ENCODE data around the gene AADACL4.

The AADACL4 gene

DNA sequence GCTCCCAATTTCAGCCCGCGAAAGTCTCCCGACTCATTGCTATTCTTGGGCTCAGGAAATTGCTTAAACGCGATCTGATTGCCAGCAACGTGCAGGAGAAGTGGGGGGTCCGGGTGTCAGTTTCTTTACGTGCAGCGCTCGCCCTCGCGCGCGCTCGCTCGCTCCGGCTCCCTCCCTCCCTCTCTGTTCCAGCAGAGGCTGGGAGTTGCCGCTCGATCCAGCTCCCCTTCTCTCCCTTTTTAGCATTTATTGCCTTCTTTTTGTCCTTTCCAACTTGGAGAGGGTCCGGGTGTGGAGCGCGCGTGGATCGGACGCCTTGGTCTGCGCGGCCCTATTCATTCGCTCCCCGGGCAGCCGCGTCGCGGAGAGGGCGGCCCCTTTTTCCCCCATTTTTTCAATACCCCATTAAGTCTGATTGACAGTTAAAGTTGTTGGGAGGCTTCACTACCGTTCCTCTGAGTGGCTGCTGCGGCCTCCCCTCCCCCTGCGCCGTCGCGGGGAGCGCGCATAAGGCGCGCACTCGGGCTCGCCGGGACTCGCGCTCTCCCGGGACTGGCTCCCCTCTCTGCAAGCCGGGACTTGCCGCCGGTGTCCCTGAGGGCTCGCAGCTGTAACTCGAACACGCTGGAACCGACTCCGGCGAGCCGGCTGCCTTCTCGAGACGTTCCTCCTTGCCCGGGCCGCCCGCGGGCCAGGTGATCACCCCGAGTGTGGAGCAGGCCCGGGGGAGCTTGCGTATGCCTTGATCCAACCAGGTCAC lies 25.8 kb upstream of the AADACL4 start, which contains the start of gene DHRS3:
TSS of gene DHRS3 (minus strand) at position 310 of the 760 bp plus-strand sequence. CDS start 862 bp downstream, outside the sequence.
- Mint-ChIP-seq H3K4me3 (peak within 1 kb of the TSS; percentile 96), H3K27me3 (peaks cover 1% of the 10 kb centered on the region), H3K27ac (peak within 1 kb of the TSS; percentile 98), H3K36me3 (ENCODE audit: low read depth) (peaks cover 38% of the 10 kb centered on the region), H3K4me1 (peaks cover 69% of the 10 kb centered on the region), H3K9me3 (no peaks in the 10 kb centered on the region)
- ATAC-seq (peak; percentile 71), DNase-seq (peak; percentile 79)

DNA sequence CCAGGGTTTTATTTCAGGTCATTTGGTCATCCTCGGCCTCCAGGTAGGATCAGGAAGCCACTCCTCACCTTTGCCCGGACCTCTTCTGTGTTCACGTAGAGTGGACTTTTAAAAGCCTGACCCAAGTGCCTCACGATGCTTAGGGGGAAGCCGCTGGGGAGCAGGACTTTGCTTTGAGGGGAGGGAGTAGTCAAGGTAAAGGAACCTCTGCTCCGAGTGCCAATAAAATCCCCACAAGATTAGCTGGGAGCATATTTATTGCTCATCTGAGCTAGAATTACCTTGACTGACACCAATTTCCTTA lies 25.3 kb upstream of the AADACL4 start:
- H3K4me3 Mint-ChIP-seq = peak overlapping the region; percentile 96
- peaks cover 32% of the 10 kb centered on the region for H3K36me3 Mint-ChIP-seq (ENCODE audit: low read depth)
- peaks cover 1% of the 10 kb centered on the region for H3K27me3 Mint-ChIP-seq
- H3K9me3 Mint-ChIP-seq = no peaks in the 10 kb centered on the region
- ATAC-seq (no peak), DNase-seq (no peak)
- H3K27ac Mint-ChIP-seq = peak overlapping the region; percentile 98
- peaks cover 67% of the 10 kb centered on the region for H3K4me1 Mint-ChIP-seq

- H3K27me3 Mint-ChIP-seq = peaks cover 1% of the 10 kb centered on the region
- peak; percentile 76 for DNase-seq
- peaks cover 27% of the 10 kb centered on the region for H3K36me3 Mint-ChIP-seq (ENCODE audit: low read depth)
- peak overlapping the region; percentile 96 for H3K4me3 Mint-ChIP-seq
- H3K9me3 Mint-ChIP-seq = no peaks in the 10 kb centered on the region
- ATAC-seq = peak; percentile 51
- peaks cover 62% of the 10 kb centered on the region for H3K4me1 Mint-ChIP-seq
- H3K27ac Mint-ChIP-seq = peak overlapping the region; percentile 98
Measured at GRCh38 chr1:12618965-12619791, 24.7 kb upstream of the AADACL4 start.

DNA sequence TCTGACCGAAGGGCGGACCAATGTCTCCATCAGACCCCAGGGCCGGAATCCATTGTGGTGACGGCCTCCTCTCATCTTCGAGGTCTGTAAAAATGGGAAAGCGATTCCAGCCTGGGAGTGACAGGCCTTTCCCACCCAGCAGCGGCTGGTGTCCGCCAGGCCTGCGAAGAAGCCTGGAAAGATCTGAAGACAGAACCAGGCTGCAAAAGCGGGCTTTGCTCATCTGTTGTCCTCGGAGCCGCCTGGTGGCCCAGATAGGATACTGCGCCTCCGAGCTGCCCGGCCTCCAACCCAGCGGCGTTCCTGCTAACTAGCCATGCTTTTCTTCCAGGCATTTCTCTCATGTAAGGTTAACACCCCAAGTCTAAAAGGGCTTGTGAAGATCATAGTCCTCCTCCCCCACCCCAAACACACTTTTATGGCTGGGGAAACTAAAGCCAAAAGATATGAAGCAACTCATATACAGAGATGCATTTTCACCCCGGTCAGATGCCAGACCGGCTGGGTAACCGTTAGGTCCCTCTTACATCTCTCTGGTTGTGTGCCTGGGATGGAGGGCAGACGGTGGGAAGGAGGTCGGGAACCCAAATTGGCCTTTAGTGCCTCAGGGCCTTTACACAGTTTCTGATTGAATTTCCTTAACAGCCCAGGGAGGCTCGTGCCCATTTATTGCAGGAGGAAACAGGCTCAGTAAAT lies 23.9 kb upstream of the AADACL4 start:
- peak overlapping the region; percentile 96 for H3K4me3 Mint-ChIP-seq
- H3K27me3 Mint-ChIP-seq = peaks cover 1% of the 10 kb centered on the region
- peaks cover 55% of the 10 kb centered on the region for H3K4me1 Mint-ChIP-seq

DNA sequence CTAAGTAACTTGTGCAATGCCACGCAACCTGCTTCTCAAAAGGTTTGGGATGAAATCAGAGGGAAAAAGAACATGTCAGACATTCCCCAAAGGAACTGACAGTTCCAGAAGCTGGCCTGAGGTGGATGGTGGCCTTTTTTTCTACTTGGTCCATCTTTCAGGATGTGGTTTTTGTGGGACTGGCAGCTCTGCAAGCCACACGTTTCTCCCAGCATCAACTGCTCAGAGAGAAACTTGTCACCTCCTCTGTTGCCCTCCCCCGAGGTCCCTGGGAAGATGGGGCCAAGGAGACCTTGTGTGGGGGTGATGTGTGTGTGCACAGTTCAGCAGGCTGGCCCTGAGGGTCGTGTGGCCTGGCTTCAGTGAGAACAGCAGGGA lies 23.4 kb upstream of the AADACL4 start:
- peak overlapping the region; percentile 96 for H3K4me3 Mint-ChIP-seq
- DNase-seq = peak; percentile 63
- peak overlapping the region; percentile 98 for H3K27ac Mint-ChIP-seq

More for the DNA sequence above, 23.9 kb upstream of the AADACL4 start:
- Mint-ChIP-seq H3K27ac (peak overlapping the region; percentile 98), H3K36me3 (ENCODE audit: low read depth) (peaks cover 19% of the 10 kb centered on the region), H3K9me3 (no peaks in the 10 kb centered on the region)
- DNase-seq (peak; percentile 83), ATAC-seq (peak; percentile 33)

DNA sequence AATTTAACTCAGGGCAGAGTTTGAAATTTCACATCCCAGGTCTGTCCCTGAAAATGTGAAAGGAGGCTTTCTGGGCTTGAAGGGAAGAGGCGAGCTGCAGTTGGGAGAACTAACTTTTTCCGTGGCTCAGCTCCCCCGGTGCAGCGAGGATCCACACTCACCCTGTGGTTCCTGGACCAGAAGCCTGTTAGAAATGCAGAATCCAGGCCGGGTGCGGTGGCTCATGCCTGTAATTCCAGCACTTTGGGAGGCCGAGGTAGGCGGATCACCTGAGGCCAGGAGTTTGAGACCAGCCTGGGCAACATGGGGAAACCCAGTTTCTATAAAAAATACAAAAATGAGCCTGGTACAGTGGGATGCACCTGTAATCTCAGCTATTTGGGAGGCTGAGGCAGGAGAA lies 23.0 kb upstream of the AADACL4 start:
- peak overlapping the region; percentile 46 for H3K27ac Mint-ChIP-seq

More for the DNA sequence above, 23.4 kb upstream of the AADACL4 start:
- Mint-ChIP-seq H3K4me1 (peaks cover 50% of the 10 kb centered on the region), H3K9me3 (no peaks in the 10 kb centered on the region), H3K36me3 (ENCODE audit: low read depth) (peaks cover 14% of the 10 kb centered on the region), H3K27me3 (peaks cover 1% of the 10 kb centered on the region)
- peak; percentile 25 for ATAC-seq

GRCh38 chr1:12621346-12622335 lies 22.2 kb upstream of the AADACL4 start:
- DNase-seq = no peak

More for the DNA sequence above, 23.0 kb upstream of the AADACL4 start:
- peaks cover 1% of the 10 kb centered on the region for H3K27me3 Mint-ChIP-seq
- H3K4me3 Mint-ChIP-seq = peak overlapping the region; percentile 96
- H3K36me3 Mint-ChIP-seq (ENCODE audit: low read depth) = peaks cover 9% of the 10 kb centered on the region
- H3K9me3 Mint-ChIP-seq = no peaks in the 10 kb centered on the region
- DNase-seq (no peak), ATAC-seq (no peak)
- peaks cover 45% of the 10 kb centered on the region for H3K4me1 Mint-ChIP-seq

GRCh38 chr1:12622506-12622905 lies 21.4 kb upstream of the AADACL4 start:
- Mint-ChIP-seq H3K4me1 (peaks cover 40% of the 10 kb centered on the region), H3K4me3 (no peak overlapping the region), H3K27me3 (peaks cover 1% of the 10 kb centered on the region), H3K27ac (no peak overlapping the region), H3K36me3 (ENCODE audit: low read depth) (peaks cover 2% of the 10 kb centered on the region), H3K9me3 (no peaks in the 10 kb centered on the region)
- no peak for ATAC-seq
- no peak for DNase-seq

More at GRCh38 chr1:12621346-12622335, 22.2 kb upstream of the AADACL4 start:
- Mint-ChIP-seq H3K4me1 (peaks cover 43% of the 10 kb centered on the region), H3K4me3 (no peak overlapping the region), H3K27ac (no peak overlapping the region), H3K27me3 (peaks cover 1% of the 10 kb centered on the region), H3K9me3 (no peaks in the 10 kb centered on the region), H3K36me3 (ENCODE audit: low read depth) (peaks cover 4% of the 10 kb centered on the region)
- no peak for ATAC-seq

DNA sequence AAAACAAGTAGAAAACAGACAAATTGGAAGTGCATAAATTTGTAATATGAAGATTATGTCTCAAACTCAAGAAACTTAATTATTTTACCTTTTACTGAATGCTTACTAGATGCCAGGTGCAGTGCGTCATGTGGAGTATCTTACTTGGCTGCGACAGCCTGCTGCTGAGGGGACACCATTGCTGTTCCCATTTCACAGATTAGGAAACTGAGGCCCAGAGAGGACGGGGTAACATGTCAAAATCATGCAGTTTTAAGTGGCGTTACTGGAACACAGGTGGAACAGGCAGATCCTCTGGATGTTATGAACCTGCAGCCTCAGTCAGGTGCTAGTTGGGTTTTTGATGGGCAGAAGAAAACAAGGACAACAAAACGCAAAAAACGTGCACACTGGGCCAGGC lies 18.6 kb upstream of the AADACL4 start:
- no peak for DNase-seq
- Mint-ChIP-seq H3K9me3 (no peaks in the 10 kb centered on the region), H3K4me1 (peaks cover 21% of the 10 kb centered on the region), H3K27me3 (peaks cover 2% of the 10 kb centered on the region), H3K4me3 (no peak overlapping the region), H3K27ac (no peak overlapping the region), H3K36me3 (ENCODE audit: low read depth) (no peaks in the 10 kb centered on the region)
- ATAC-seq = no peak

DNA sequence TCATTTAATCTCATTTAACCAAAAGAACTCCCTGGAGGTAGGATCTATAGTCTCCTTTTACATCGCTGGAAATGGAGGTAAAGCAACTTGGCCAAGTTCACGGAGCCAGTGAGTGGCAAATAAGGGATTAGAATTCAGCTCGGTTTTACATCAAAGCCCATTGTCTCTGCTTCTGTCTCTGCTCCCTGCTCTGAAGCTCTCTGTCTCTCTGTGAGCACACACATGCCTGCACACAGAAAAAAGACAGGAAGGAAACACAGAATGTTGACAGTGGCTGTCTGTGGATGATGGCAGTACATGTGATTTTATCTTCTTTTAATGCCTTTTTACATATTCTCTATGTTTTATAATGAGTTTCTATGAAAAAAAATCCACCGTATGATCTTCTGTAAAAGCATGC lies 17.0 kb upstream of the AADACL4 start:
- Mint-ChIP-seq H3K9me3 (no peaks in the 10 kb centered on the region), H3K27me3 (peaks cover 2% of the 10 kb centered on the region), H3K4me1 (peaks cover 5% of the 10 kb centered on the region), H3K4me3 (no peak overlapping the region), H3K27ac (no peak overlapping the region), H3K36me3 (ENCODE audit: low read depth) (no peaks in the 10 kb centered on the region)
- DNase-seq (no peak), ATAC-seq (no peak)

- H3K9me3 Mint-ChIP-seq = no peaks in the 10 kb centered on the region
- H3K4me3 Mint-ChIP-seq = no peak overlapping the region
- ATAC-seq = no peak
Measured at GRCh38 chr1:12627296-12627695, 16.6 kb upstream of the AADACL4 start.

DNA sequence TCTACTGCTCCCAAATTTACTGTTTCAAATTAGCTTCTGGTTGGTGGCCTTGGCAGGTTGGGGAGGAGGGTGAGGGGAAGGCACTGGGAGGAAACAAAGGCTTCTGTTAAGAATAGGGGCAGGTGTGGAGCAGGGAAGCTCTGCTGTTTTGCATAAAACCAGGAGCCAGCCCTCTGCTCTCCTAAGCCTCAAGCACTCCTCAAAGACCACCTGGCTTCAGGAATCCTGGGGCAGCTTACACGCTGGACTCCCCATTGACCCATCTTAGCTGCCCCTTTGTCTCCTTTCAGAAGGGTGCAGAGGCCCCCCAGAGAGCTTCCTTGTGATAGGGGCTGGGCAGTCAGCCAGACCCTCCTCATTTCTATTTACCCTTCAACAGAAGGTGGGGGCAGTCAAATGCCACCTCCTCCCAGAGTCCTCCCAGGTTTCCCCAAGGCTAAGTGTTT lies 14.4 kb upstream of the AADACL4 start:
- Mint-ChIP-seq H3K27ac (no peak overlapping the region), H3K4me1 (peaks cover 4% of the 10 kb centered on the region), H3K36me3 (ENCODE audit: low read depth) (no peaks in the 10 kb centered on the region), H3K9me3 (no peaks in the 10 kb centered on the region), H3K4me3 (no peak overlapping the region), H3K27me3 (peaks cover 8% of the 10 kb centered on the region)
- no peak for ATAC-seq
- no peak for DNase-seq

More at GRCh38 chr1:12627296-12627695, 16.6 kb upstream of the AADACL4 start:
- Mint-ChIP-seq H3K4me1 (peaks cover 3% of the 10 kb centered on the region), H3K27me3 (peaks cover 2% of the 10 kb centered on the region), H3K27ac (no peak overlapping the region), H3K36me3 (ENCODE audit: low read depth) (no peaks in the 10 kb centered on the region)
- no peak for DNase-seq

- ATAC-seq (no peak), DNase-seq (no peak)
- Mint-ChIP-seq H3K27ac (no peak overlapping the region), H3K4me3 (no peak overlapping the region), H3K27me3 (peaks cover 10% of the 10 kb centered on the region), H3K36me3 (ENCODE audit: low read depth) (no peaks in the 10 kb centered on the region), H3K9me3 (no peaks in the 10 kb centered on the region), H3K4me1 (peaks cover 4% of the 10 kb centered on the region)
Measured at GRCh38 chr1:12629985-12630760, 13.7 kb upstream of the AADACL4 start.
